Activated naive CD8-positive, alpha-beta T cell treated with anti-CD3 and anti-CD28 coated beads, Interleukin-2, amount 50 U/mL, for 16 hours (primary cell): Measurements from ENCODE around the gene DNER.
"Not testable (repeated sequence)": the region's sequence is repeated elsewhere in the genome, so short reads cannot be mapped to it uniquely, and the experiment has no call there.

Experiments
- DNase-seq: peaks from one replicate; pipeline ENCODE4 v3.0.0-alpha.2; 2020; ENCODE audit warnings: low read depth, low spot score

DNER gene

DNA sequence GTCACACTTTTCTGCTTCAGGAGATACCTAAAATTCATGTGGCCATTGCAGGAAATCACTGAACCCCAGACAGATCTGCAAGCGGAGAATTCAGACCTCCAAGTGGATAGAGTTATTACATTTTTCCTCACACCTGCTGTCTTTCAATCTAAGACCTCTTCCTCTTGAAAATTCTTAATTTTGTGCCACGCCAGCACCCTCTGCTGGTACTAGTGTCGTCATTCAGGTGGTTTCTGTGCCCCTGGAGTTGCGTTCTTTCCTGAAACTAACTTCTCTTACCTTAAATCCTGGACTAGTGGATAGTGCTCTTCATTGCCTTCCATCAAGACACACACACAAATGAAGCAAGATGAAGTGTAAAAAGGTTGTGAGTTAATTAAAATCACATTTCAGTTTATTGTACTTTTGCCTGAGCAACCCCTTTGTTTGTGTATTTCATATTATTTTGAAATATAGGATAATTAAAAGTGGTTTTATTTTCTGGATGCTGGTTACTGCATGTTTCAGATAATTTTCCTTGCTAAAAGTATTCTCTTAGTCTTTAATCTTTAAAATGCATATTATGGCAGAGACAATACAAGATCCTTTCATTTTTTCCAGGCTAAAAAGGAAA is 1.6 kb upstream of the DNER start:
- DNase-seq: no peak

DNA sequence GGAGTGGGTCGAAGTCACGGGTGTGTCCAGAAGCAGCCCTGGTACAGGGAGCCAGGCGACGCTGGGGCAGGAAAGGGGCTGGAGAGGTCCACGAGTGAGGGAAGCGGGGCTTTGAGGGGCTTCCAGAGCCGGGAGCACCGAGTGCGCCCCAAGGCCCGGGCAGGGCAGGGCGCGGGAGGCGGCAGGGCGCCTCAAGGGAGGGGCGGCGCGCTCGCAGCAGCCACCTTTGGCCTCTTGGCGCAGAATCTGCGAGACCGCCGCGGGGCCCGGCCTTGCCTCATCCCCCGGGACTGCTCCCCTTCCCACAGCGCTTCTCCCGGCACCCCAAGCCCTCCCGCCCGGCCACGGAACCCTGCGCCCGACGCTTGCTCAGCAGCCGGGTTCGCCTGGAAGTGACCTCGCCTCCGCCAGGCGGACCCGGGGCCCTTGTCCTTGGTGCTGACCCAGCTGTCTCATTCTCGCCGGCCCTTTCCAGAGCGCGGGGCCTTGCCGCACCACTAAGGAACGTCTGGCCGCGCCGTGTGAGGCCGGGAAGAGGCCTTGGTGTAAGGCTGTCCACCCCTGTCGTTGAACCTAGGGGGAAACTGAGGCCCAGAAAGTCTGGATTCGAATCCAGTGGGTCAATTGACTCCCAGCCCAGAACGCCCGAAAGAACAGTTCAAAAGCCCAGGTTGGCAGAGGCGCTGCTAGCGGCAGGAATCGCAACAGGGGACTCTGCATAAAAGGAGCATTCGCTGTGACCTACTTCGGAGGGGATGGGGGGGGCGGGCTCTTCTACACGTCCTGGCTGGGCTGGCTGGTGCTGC is 584 bp upstream of the DNER start:
- no peak for DNase-seq

DNA sequence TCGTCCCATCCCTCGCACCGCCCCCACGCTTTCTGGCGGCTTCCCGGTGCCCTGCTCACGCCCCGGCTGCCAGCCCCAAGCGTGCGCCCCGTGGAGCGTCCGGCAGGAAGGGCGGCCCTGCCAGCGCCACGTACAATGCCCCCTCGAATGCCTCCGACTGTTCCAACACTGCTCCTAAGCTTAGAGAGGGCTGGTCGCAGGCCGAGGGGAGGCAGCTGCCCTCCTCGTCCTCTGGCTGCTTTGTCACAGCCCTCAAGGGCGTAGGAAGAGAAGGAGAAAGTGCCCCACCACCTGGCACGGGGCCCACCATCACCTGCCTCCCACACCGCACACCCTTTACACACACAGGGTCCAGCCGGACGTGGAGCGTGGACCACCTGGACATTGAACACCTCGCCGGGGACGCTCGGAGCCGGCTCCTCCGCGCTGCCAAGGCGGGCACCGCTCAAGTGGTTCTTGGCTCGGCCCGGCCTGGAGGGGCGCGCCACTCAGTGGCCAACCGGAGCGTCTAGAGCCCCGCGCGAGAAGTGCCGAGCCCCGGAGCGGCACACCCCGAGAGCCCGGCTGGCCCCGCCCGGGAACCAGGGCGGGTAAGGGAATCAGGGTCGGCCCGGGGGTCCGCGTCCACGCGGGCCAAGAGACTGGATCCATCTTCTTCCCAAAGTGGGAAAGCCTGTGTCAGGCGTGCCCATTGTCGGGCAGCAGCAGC is 830 bp downstream of the DNER start:
- DNase-seq: no peak

DNA sequence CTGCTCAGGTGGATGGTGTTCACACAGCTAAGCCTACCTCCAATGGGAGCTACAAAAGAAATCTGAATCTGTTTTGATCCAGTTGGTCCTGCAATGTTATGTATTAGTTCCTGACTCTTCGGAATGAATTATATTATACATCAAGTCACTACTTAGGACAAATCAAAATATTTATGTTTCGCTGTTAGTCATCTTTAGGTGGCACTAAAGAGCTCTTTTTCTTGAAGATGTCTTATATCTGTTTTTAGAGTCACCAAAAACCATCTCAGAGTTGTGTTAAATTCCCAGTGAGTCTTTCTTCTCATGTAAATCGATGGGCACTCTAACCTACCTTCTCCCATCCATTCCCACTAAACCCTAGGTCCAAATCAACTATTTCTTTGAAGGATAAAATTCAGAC is 2.2 kb downstream of the DNER start:
- DNase-seq: no peak

DNA sequence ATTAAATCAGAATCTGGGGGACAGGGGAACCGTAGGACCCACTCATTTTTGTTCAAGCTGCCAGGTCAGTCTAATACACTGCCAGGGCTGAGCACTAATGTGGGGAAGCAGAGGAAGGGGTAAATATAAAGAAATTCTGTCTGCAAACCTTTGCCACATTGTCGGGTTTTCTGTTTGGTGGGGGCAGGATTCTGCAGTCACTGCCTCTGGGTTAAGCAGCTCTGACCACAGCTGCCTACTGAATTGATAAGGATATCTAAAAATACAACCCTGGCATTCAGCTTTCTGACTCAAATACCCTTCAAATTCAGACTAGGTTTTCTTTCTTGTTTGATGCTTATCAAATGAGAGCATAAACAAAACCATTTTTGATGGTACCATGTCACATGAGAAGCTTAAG is 6.0 kb downstream of the DNER start:
- no peak for DNase-seq

DNA sequence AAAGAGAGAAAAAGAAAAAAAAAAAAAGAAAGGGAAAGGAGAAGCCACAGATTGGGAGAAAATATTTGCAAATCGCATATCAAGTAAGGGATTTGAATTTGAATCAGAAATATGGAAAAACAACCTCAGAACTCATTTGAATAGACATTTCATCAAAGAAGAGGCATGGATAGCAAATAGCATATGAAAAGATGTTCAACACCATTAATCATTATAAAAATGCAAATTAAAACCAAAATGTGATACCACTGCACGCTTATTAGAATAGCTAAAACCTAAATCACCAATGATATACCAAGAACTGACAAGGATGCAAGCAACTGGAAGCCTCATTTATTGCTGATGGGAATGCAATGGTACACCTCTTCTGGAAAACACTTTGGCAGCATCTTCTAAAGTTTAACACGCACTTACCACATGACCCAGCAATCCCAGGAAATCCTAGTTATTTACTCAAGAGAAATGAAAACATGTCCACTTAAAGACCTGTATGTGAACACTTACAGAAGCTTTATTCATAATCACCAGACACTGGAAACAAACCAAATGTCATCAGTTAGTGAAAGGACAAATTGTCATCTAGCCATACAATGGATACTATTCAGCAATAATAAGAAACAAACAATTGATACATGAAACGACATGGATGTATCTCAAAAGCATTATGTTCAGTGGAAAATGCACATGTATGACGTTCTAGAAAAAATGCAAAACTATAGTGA is 10.3 kb downstream of the DNER start:
- no peak for DNase-seq

DNA sequence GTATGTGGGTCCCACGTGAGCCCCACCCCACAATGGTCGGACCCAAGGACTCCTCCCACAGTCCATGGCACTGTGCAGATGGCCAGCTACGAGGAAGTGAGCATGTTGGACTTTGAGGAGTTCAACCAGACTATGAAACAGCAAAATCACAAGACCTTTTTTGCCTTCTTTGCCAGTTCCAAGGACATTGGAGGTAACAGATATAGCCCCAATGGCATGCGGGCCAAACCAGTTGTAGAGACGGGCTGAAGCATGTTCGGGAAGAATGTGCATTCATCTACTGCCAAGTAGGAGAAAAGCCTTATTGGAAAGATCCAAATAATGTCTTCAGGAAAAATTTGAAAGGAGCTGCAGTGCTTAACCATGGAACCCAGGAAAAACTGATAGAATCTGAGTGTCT is 12.6 kb downstream of the DNER start:
- no peak for DNase-seq

DNA sequence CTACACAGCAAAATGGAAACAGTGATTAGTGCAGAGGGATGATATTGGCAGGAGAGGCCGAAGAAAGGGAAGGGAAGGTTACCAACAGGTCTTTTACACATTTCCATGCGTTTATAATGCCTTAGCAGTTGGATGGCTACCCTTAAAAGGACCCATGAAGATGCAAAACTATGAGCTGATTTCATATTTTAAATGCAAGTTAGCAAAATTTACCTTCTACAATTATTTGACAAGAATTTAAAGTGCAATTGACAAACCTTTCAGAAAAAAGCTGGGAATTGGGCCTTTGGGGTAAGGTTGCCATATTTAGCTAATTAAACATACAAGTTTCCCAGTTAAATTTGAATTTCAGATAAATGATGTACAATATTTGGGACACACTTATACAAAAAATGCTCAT is 13.3 kb downstream of the DNER start:
- DNase-seq: no peak

DNA sequence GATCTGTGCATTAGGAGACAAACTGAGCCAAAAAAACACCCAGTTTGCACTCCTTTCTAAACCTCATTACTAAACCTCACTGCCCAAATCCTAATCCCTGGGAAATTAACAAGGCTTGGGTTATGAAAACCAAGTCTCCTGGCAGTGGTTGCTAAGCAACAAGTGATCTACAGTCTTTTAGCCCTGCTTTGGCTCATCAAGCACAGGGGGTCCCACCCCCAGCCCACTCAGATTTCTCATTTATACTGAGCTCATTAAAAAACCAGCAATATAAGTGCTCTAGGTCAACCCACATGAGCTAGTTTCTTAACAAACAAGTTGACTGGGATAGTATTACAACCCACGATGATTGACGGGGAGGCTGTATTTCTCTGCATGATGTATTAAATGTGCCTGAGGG is 18.4 kb downstream of the DNER start:
- DNase-seq: no peak

DNA sequence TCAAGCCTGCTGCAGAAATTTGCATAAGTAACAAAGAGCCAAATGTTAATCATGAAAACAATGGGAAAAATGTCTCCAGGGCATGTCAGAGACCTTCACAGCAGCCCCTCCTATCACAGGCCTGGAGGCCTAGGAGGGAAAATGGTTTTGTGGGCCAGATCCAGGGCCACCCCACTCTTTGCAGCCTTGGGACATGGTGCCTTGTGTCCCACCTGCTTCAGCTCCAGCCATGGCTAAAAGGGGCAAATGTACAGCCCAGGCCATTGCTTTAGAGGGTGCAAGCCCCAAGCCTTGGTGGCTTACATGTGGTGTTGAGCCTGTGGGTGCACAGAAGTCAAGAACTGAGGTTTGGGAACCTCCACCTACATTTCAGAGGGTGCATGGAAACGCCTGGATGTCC is 20.5 kb downstream of the DNER start:
- DNase-seq: not testable (repeated sequence)

DNA sequence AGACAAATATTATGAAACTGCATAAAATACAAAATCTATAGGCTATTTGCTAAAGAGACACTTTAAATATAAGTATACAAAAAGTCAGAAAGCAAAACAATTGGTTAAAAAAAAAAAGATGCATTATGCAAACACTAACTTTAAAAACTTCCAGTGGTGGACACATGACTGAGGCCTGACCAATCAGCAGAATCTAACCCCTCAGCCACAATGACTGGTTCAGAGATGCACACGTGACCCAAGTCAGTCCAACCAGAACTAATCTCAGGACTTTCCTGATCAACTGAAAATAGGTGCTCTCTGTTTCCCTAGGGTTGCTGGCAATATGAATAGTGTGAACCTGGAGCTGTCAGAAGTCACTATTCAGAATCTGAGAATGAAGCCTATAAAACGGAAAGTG is 22.7 kb downstream of the DNER start:
- no peak for DNase-seq

DNA sequence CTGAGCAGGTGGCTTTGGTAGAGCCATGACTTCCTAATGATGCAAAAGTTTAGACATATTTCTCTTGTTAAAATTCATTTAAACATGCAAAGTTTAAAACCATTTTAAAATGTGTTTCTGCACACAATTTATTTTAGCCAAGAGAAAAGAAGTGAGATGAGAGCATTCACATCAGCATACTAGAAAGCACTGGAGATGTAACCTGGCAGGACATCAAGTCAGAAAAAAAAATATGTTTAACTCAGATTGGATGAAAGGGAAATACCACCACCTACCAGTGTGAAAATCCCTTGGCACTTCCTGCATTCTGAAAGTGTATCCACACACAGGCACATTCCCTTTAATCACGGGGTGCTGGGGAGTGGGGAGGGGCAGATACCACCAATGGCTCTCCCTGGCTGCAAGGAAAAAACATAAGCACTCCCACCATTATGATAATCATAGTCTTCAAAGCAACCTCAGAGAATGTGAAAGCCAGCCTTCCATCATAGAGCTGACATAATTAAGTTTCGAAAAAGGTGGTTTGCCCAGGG is 25.0 kb downstream of the DNER start:
- DNase-seq: no peak

DNA sequence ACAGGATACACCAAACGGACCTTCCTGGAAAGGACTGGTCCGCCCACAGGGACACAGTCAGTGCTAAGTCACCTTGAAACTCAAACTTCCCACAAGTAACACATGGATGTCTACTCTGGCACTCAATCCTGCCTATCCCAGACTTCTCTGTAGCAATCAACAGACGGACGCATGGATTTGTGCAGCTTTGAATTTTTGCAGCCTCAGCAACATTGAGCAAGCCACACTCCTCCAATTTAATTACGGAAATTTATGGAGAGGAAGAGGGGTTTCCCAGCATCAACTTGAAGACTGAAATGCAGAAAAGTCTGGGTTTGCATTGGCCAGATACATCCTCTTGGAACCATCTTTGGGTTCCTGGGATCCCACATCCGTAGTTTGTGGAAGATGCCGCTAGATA is 26.2 kb downstream of the DNER start:
- no peak for DNase-seq

DNA sequence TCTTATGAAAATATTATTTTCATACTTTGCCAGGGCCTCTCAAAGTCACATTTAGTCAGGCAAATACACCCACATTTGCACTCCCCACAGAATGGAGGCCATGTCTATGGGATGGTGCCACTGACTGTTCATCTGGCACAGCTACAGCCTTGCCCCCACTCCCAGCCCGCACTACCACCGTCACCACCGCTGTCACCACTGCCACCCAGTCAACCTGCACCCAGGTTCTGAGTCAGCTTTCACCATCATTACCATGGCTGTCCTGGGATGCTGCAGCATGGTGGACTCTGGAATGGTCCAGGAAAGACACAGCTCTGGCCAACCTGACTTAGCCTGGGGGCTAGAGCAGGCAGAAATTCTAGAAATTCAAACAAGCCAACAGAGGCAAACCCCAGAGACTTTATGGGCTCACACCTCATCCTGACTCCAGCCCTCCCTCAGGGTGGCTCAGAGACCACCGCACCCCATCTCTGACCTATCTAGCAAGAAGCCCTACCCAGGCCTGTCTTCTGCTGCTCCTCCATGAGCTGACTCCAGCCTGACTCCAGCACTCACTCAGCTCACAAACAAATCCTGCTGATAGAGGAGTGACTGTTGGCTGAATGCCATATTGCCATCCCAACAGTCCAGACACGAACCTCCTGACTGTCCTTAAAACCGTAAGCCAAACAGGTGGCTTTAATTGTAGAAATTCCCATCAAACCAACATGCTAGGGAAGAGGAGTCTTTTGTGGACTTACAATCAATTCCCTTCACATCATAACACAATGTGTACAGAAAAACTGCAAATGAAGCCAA is 28.0 kb downstream of the DNER start:
- no peak for DNase-seq

DNA sequence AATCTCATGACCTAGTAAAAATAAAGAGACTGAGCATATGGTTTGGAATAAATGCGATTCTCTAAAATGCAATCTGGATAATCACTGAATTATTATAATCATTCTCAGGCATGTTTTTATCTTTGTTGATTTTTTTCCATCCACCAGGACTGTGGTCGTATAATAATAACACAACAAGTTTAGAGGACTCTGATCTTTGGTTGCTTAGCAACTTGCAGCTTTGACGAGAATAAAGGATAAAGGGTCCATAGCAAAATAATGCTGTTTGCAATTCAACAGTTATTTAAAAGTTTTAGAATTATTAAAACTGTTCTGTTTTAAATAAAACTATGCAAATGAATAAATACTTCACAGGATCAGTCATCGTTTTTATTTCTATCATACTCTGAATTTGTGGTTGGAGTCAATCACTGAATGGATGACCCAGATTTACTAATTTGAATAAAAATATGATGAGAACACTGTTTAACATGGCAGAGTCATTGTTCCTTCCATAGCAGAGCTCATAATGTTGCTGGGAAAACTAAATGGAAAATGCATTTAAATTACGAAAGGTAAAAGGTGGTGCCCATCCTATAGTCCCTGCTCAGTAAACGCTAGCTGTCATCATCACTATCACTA is 29.3 kb downstream of the DNER start:
- no peak for DNase-seq

DNA sequence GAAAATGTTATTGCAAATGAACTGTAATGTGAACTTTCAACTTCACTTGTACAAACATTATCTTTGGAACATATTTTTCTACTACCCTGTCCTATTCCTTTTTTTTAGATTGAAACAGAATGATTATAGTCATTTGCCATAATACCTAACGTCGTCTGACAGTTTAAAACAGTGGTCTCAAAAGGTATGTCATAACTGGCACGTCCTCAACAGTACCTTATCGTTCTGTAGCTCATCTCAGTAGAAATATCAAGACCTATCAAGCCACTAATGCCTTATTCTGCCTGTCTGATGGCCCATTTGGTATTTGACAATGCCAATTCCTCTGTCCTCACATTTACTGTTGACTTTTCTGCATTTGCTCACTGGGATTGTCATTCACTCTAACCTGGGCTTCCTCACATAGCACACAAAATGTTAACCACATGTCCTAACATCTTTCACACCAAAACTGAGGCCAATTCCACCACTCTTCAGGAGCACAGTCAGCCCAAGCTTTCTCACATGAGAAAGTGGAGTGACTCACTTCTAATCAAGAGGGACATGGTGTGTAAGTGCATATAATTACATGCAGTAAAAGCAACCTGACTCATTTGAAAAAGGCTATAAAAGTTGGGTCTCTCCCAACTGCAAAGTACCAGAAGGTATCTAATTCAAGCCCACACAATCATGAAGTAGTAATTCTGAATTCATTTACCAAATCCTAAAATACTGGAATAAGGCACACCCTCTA is 34.8 kb downstream of the DNER start:
- DNase-seq: no peak

DNA sequence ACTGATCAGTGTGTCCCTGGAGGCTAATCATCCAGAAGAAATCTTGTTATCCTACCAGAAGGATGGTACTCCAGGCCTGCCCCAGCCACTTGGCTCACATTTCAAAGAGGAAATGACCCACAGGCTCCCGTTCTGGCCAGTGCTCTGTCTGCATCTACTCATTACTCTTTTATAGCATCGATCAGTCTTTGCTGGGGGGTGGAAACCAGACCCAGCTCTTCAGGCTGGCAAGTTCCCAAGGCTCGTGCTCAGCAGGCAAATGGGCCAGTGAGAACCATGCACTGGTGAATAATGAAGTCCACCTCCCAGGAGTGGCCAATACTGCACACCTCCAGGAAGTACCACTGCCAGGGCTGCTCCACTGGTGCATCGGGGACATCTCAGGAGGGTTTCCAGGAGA is 38.8 kb downstream of the DNER start:
- no peak for DNase-seq

DNA sequence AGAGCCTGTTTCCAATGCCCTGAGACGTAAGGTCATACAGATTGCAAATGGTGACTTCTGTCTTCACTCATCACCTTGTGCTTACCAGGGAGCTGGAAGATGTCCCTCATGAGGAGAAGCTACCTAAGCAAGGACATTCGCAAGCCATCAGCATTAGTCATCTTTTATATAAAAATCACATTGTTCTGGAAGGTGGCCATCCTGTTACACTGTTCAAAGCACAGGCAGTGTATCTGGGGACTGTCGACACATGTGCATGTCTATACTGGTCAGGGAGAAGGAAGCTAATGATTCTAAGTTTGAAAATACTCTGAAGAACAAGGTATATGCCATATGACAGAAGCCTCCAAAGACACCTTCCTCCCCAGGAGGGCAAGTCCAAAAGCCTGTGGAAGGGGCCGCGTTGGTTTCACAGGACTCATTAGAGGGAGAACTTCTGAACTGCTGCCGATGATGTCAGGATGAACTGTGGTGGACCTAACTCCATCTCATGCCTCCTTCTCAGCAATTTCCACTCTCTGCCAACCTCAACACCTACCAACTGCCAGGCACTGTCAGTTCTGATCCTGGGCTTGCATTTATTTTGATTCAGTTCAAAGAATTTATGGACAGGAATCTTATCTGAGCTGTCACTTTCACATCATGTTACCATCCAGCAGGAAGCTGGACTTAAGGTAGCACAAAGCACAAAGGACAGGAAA is 39.4 kb downstream of the DNER start:
- DNase-seq: no peak

DNA sequence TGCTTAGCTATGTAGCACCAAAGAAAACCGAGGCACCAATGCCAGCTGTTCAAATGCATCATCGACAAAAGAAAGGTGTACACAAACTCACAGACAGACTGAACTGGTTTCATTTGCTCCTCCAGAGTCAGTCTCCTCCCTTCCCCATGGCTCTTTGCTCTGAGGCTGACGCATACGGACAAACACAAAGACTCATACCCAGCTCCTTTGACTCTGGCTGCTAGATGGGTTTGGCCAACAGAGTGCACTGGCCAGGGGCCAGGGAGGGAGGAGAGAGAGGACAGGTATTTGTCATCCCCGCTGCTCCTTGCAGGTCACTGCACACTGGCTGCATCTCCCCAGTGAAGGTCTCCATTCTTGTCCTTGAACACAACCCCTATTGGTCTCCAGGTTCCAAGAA is 40.7 kb downstream of the DNER start:
- no peak for DNase-seq
